OCI-LY3 (cell line): ENCODE results near the gene NUP188.

ENCODE experiments used
- CTCF ChIP-seq: fragments of 200-600, 300-600 bp; sonication (generic); IDR thresholded peaks from 2 replicates; pipeline ENCODE4 v1.5.1; 2014; ENCODE audit warnings: antibody characterized with exemption, low read length, low read depth
- EZH2phosphoT487 ChIP-seq: fragments of 200-600 bp; shearing (Covaris generic); IDR thresholded peaks from 2 replicates; pipeline ENCODE4 v1.6.1; 2018; ENCODE audit warnings: antibody characterized with exemption, mixed run types, low read depth

GRCh38 chr9:128946571-128947276 lies 775 bp upstream of the NUP188 start:
- TF ChIP-seq CTCF (no peak), EZH2phosphoT487 (no peak)
